GM18498 (cell line): ENCODE results near the gene METRNL.
"Not testable (repeated sequence)": the region's sequence is repeated elsewhere in the genome, so short reads cannot be mapped to it uniquely, and the experiment has no call there.

ENCODE experiments used
- ATAC-seq: cut with Tn5 transposase; IDR thresholded peaks from one replicate; pipeline ENCODE4 v1.9.1; 2021; ENCODE audit warnings: mild to moderate bottlenecking, moderate library complexity; ENCODE audit not compliant: unreplicated experiment

The METRNL gene

GRCh38 chr17:83051396-83052240 is 27.8 kb upstream of the METRNL start:
- peak; percentile 90 for ATAC-seq

- no peak for ATAC-seq
Observed at GRCh38 chr17:83052241-83052564, 27.2 kb upstream of the METRNL start.

GRCh38 chr17:83053021-83053681 is 26.3 kb upstream of the METRNL start:
- ATAC-seq = no peak

GRCh38 chr17:83053739-83054451 is 25.5 kb upstream of the METRNL start:
- ATAC-seq = no peak

- no peak for ATAC-seq
Observed at GRCh38 chr17:83054518-83055125, 24.8 kb upstream of the METRNL start.

- ATAC-seq = not testable (repeated sequence)
Observed at GRCh38 chr17:83055176-83055575, 24.2 kb upstream of the METRNL start.

- no peak for ATAC-seq
Observed at GRCh38 chr17:83055911-83056582, 23.4 kb upstream of the METRNL start.

- no peak for ATAC-seq
Observed at GRCh38 chr17:83056583-83057396, 22.6 kb upstream of the METRNL start.

GRCh38 chr17:83057397-83057761 is 22.0 kb upstream of the METRNL start:
- ATAC-seq = no peak

- ATAC-seq = no peak
Observed at GRCh38 chr17:83057793-83058265, 21.6 kb upstream of the METRNL start.

- no peak for ATAC-seq
Observed at GRCh38 chr17:83058266-83058798, 21.1 kb upstream of the METRNL start.

GRCh38 chr17:83061586-83061985 is 17.8 kb upstream of the METRNL start:
- no peak for ATAC-seq

- ATAC-seq = no peak
Observed at GRCh38 chr17:83062011-83062817, 17.2 kb upstream of the METRNL start.

GRCh38 chr17:83062818-83063671 is 16.4 kb upstream of the METRNL start:
- no peak for ATAC-seq

- no peak for ATAC-seq
Observed at GRCh38 chr17:83064021-83064731, 15.2 kb upstream of the METRNL start.

GRCh38 chr17:83064732-83065659 is 14.4 kb upstream of the METRNL start:
- ATAC-seq = no peak
